AG04449 (cell line): Measurements from ENCODE around the gene DDOST.

ENCODE experiments used
- CTCF ChIA-PET: fragments of 350-600 bp; formaldehyde crosslinking; extraction: SDS; loops from one replicate; lab custom pipeline; 2021; ENCODE audit warnings: antibody characterized with exemption; lab: Yijun Ruan, JAX
- POLR2A ChIA-PET: fragments of 400-600, 350-600 bp; formaldehyde crosslinking; extraction: SDS; loops from one replicate; lab custom pipeline; 2020; ENCODE audit warnings: antibody characterized with exemption, inconsistent platforms; lab: Yijun Ruan, JAX
- DNase-seq: peaks from one replicate; pipeline ENCODE4 v3.0.0-alpha.2; 2010; ENCODE audit warnings: low read depth, low spot score
- H3K4me3 ChIP-seq: 2 replicates; pipeline ENCODE4 v1.5.1; 2011; ENCODE audit warnings: low read depth, mild to moderate bottlenecking, control low read depth, low read length
- TF ChIP-seq, protein P1 (sequence below): IDR thresholded peaks from one replicate; pipeline ENCODE4 v1.5.1; 2011; ENCODE audit warnings: mild to moderate bottlenecking, moderate library complexity, low read length, control low read depth, inconsistent platforms; ENCODE audit not compliant: insufficient read depth; ENCODE audit errors: missing control alignments

The DDOST gene

DNA sequence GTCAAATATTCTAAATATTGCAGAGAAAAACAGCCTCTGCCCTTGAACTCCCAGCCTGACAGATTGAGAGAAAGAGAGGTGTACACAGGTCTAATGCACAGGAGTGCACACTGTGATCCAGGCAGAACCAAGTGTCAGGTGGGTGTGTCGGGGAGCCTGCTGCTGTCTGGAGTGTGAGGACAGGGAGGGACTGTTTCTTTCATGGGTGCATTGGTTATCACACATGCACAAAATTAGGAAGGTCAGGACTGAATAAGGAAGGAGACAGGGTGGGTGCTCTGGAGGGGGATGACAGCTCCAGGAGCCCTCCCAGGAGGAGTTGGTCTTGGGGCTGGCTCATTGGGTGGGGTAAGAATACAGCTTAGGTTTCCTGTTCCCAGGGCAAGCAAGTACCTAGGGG is 41.2 kb downstream of the DDOST start:
- DNase-seq: no peak
- TF ChIP-seq, protein P1, sequence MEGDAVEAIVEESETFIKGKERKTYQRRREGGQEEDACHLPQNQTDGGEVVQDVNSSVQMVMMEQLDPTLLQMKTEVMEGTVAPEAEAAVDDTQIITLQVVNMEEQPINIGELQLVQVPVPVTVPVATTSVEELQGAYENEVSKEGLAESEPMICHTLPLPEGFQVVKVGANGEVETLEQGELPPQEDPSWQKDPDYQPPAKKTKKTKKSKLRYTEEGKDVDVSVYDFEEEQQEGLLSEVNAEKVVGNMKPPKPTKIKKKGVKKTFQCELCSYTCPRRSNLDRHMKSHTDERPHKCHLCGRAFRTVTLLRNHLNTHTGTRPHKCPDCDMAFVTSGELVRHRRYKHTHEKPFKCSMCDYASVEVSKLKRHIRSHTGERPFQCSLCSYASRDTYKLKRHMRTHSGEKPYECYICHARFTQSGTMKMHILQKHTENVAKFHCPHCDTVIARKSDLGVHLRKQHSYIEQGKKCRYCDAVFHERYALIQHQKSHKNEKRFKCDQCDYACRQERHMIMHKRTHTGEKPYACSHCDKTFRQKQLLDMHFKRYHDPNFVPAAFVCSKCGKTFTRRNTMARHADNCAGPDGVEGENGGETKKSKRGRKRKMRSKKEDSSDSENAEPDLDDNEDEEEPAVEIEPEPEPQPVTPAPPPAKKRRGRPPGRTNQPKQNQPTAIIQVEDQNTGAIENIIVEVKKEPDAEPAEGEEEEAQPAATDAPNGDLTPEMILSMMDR: no peak
- POLR2A ChIA-PET: no interaction called here
- no peak overlapping the region for H3K4me3 ChIP-seq
- CTCF ChIA-PET: interaction anchor here (1.3 to 18.7 kb wide), 3 partner anchors 13 to 20 kb away, joined by 3 to 224 read pairs (median 4); partner anchors contain the start of gene PINK1

GRCh38 chr1:20618550-20618949 is 42.6 kb downstream of the DDOST start:
- TF ChIP-seq, protein P1: no peak
- POLR2A ChIA-PET: no interaction called here
- no peak overlapping the region for H3K4me3 ChIP-seq
- CTCF ChIA-PET: interaction anchor here (0.9 to 18.7 kb wide), 3 partner anchors 15 to 20 kb away, joined by 3 to 224 read pairs (median 3); partner anchors contain the start of gene PINK1
- DNase-seq: no peak

GRCh38 chr1:20616847-20617487 is 44.2 kb downstream of the DDOST start:
- TF ChIP-seq, protein P1: no peak
- POLR2A ChIA-PET: no interaction called here
- DNase-seq: no peak
- no peak overlapping the region for H3K4me3 ChIP-seq
- CTCF ChIA-PET: interaction anchor here (1.6 to 18.7 kb wide), 4 partner anchors 9 to 42 kb away, joined by 5 to 224 read pairs (median 7); partner anchors contain the start of gene PINK1

- POLR2A ChIA-PET: no interaction called here
- no peak for DNase-seq
- no peak overlapping the region for H3K4me3 ChIP-seq
- TF ChIP-seq, protein P1: no peak
- CTCF ChIA-PET: interaction anchor here (1.6 to 18.7 kb wide), 4 partner anchors 9 to 41 kb away, joined by 5 to 224 read pairs (median 7); partner anchors contain the start of gene PINK1
Observed at GRCh38 chr1:20615946-20616846, 45.0 kb downstream of the DDOST start.

GRCh38 chr1:20614131-20614579 is 47.0 kb downstream of the DDOST start:
- CTCF ChIA-PET: interaction anchor here (0.8 to 18.7 kb wide), 5 partner anchors 11 to 39 kb away, joined by 3 to 224 read pairs (median 4); partner anchors contain the start of gene PINK1

More at GRCh38 chr1:20614131-20614579, 47.0 kb downstream of the DDOST start:
- POLR2A ChIA-PET: interaction anchor here (1.5 to 1.7 kb wide), 2 partner anchors 10 to 25 kb away, joined by 9 to 13 read pairs; partner anchors contain the start of gene CDA
- TF ChIP-seq, protein P1: no peak
- no peak overlapping the region for H3K4me3 ChIP-seq
- no peak for DNase-seq
